ENCODE measurements around the gene ATP9A. TPM values are rescaled to one million over a fixed set of nuclear protein-coding genes. Genes with fewer than 3 reads are reported as not detected.
A peak's percentile ranks its signal among the peaks of the same experiment; 100 is the strongest.
"Not testable (repeated sequence)": the region's sequence is repeated elsewhere in the genome, so short reads cannot be mapped to it uniquely, and the experiment has no call there.

The ATP9A gene
- total RNA-seq, 4 donors from 2014 or later, result 14.8 to 23.7 (median 18.7) TPM

- Histone ChIP-seq H3K27me3 (no peaks in the 10 kb centered on the region), H3K9me3 (peaks cover 5% of the 10 kb centered on the region), H3K4me3 (no peak overlapping the region), H3K27ac (no peak overlapping the region), H3K36me3 (no peaks in the 10 kb centered on the region), H3K4me1 (no peaks in the 10 kb centered on the region)
- TF ChIP-seq POLR2A (IDR thresholded peaks at IDR 0.05) (no peak), POLR2AphosphoS5 (IDR thresholded peaks at IDR 0.05) (no peak), CTCF (IDR thresholded peaks at IDR 0.05) (no peak), EP300 (IDR thresholded peaks at IDR 0.05) (no peak)
- 81% methylated on average over 1 of the region's 1 CpG for WGBS
- DNase-seq (ENCODE audit: low spot score in 2 of 2), result no peak
These were observed 7.1 kb upstream of the ATP9A start for GRCh38 chr20:51775241-51775640.

GRCh38 chr20:51772236-51772635 is 4.0 kb upstream of the ATP9A start:
- no peak for DNase-seq (ENCODE audit: low spot score in 2 of 2)
- H3K27me3 ChIP-seq, result no peaks in the 10 kb centered on the region
- H3K9me3 ChIP-seq, result no peaks in the 10 kb centered on the region
- 94% methylated on average over 3 of the region's 4 CpGs for WGBS
- no peak overlapping the region for H3K27ac ChIP-seq
- H3K36me3 ChIP-seq, result no peaks in the 10 kb centered on the region
- H3K4me1 ChIP-seq, result peaks cover 5% of the 10 kb centered on the region
- TF ChIP-seq EP300 (IDR thresholded peaks at IDR 0.05), result no peak
- no peak for TF ChIP-seq POLR2A (IDR thresholded peaks at IDR 0.05)
- no peak for TF ChIP-seq CTCF (IDR thresholded peaks at IDR 0.05)
- TF ChIP-seq POLR2AphosphoS5 (IDR thresholded peaks at IDR 0.05), result no peak
- H3K4me3 ChIP-seq, result no peak overlapping the region

GRCh38 chr20:51769976-51770615 is 1.9 kb upstream of the ATP9A start:
- 95% methylated on average over 9 of the region's 9 CpGs for WGBS
- Histone ChIP-seq H3K9me3 (no peaks in the 10 kb centered on the region), H3K36me3 (no peaks in the 10 kb centered on the region), H3K4me1 (peaks cover 12% of the 10 kb centered on the region), H3K27me3 (no peaks in the 10 kb centered on the region), H3K27ac (no peak overlapping the region), H3K4me3 (no peak overlapping the region)
- no peak for TF ChIP-seq EP300 (IDR thresholded peaks at IDR 0.05)
- TF ChIP-seq POLR2AphosphoS5 (IDR thresholded peaks at IDR 0.05), result no peak
- TF ChIP-seq CTCF (IDR thresholded peaks at IDR 0.05), result no peak
- no peak for TF ChIP-seq POLR2A (IDR thresholded peaks at IDR 0.05)
- no peak for DNase-seq (ENCODE audit: low spot score in 2 of 2)

DNA sequence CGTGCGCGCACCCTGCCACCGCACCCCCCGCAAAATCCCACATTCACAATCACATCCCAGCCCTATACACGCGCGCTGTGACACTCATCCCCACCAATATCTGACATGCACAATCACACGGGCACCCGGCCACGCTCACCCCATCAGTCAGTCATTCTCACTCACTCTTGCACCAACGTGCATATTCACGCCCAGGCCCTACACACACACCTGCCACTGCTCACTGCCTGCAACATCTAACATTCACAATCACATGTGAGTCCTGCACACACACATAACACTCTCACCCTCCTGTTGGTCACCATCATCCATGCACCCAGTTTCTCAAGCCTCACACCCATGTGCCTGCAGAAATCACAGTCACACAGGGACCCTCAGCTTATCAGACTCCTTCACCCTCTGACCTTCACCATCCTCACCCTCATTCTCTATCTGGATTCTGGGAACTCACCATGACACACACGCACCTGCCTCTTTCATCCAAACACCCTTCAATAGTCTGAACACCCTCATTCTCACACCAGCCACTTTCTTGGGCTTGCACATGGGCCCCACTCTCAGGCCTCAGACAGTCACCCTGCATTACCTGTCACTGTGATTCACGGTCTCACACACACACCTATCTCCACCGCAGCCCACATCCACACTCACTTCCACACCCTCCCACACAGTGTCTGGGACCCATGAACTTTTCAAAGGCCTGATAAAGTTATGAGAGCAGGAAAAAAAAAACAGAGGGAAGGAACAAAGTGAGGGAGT is 748 bp upstream of the ATP9A start:
- peak in 1 of 2 donors; percentile 64 for DNase-seq (ENCODE audit: low spot score in 2 of 2)
- Histone ChIP-seq H3K4me1 (peaks cover 12% of the 10 kb centered on the region), H3K9me3 (no peaks in the 10 kb centered on the region), H3K36me3 (no peaks in the 10 kb centered on the region), H3K27me3 (no peaks in the 10 kb centered on the region), H3K27ac (no peak overlapping the region), H3K4me3 (no peak overlapping the region)
- TF ChIP-seq POLR2AphosphoS5 (IDR thresholded peaks at IDR 0.05) (no peak), POLR2A (IDR thresholded peaks at IDR 0.05) (no peak)
- 32% methylated on average over 11 of the region's 16 CpGs for WGBS

GRCh38 chr20:51766994-51767866 is 960 bp downstream of the ATP9A start:
- H3K36me3 ChIP-seq, result no peaks in the 10 kb centered on the region
- peaks cover 12% of the 10 kb centered on the region for H3K4me1 ChIP-seq
- DNase-seq (ENCODE audit: low spot score in 2 of 2), result peak in 1 of 2 donors; percentile 75
- H3K4me3 ChIP-seq, result peak overlapping the region; percentile 84
- H3K27me3 ChIP-seq, result no peaks in the 10 kb centered on the region
- TF ChIP-seq POLR2A (IDR thresholded peaks at IDR 0.05) (no peak), CTCF (IDR thresholded peaks at IDR 0.05) (peak in 1 of 2 donors; percentile 2)
- peak overlapping the region; percentile 31 for H3K27ac ChIP-seq
- no peaks in the 10 kb centered on the region for H3K9me3 ChIP-seq
- 4% methylated on average over 31 of the region's 61 CpGs for WGBS

- not testable (repeated sequence) for H3K9me3 ChIP-seq; H3K36me3 ChIP-seq; DNase-seq (ENCODE audit: low spot score in 2 of 2); H3K4me3 ChIP-seq; H3K27ac ChIP-seq; H3K27me3 ChIP-seq
- H3K4me1 ChIP-seq, result peaks cover 12% of the 10 kb centered on the region
- WGBS, result 58% methylated on average over 10 of the region's 10 CpGs
These were observed 2.8 kb downstream of the ATP9A start for GRCh38 chr20:51765381-51765780.
